Activated naive CD8-positive, alpha-beta T cell treated with anti-CD3 and anti-CD28 coated beads for 36 hours (primary cell): ENCODE data around the gene LRRC36. TPM values are rescaled to one million over a fixed set of nuclear protein-coding genes. Genes with fewer than 3 reads are reported as not detected.

Experiments used
- DNase-seq: peaks from one replicate; pipeline ENCODE4 v3.0.0; 2021
- H3K27ac Mint-ChIP-seq: one replicate; pipeline ENCODE4 v1.8.0; 2022; ENCODE audit warnings: mild to moderate bottlenecking, moderate library complexity, mixed read lengths
- H3K27me3 Mint-ChIP-seq: one replicate; pipeline ENCODE4 v1.8.0; 2022; ENCODE audit warnings: mild to moderate bottlenecking, mixed read lengths
- H3K36me3 Mint-ChIP-seq: one replicate; pipeline ENCODE4 v1.8.0; 2021; ENCODE audit warnings: mild to moderate bottlenecking, mixed read lengths
- H3K4me1 Mint-ChIP-seq: one replicate; pipeline ENCODE4 v1.8.0; 2021; ENCODE audit warnings: mixed read lengths
- H3K4me3 Mint-ChIP-seq: one replicate; pipeline ENCODE4 v1.8.0; 2022; ENCODE audit warnings: mild to moderate bottlenecking, moderate library complexity, mixed read lengths
- H3K9me3 Mint-ChIP-seq: one replicate; pipeline ENCODE4 v1.8.0; 2022; ENCODE audit warnings: mixed read lengths
- total RNA-seq, 2 experiments: library from RNA; stranded (reverse); gene quantifications; one replicate each; pipeline ENCODE4 v1.2.3, GENCODE V29; 2021

Gene LRRC36
- total RNA-seq, 2 experiments from 2014 or later: 0.82 to 1.1 TPM

DNA sequence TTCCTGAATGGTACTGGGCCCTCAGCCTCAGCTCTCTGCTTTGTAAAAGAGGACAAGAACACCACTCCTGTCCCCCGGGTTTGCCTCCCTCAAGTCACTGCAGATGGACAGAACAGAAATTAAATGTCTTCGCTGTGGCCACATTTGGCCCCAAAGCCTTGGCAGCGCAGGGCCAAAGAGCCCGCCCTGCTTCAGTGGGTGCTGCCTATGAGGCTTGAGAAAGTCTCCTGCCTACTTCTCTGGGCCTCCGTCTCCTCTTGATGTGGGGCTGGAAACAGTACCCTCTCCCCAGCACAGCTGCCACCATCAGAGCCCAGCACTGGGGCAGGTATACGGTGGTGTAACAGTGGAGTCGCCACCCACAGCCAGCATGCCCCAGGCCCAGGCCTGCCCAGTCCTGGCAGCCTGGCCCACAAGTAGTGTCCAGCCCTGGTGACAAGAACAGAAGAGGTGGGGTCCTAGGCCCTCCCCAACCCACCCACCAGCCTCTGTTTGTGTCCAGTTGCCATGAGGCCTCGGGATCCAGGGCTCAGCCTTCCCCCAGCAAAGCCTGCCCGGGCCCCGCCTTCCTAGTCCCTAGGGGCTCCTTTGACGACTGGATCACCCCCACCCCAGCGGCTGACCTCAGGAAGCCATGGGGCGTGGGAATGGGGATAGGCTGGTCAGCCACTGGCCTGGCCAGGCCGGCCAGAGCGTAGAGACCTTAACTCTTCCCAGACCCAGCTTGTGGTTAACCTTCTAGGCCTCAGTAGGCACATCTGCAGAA, 70.6 kb downstream of the LRRC36 start:
- no peak for DNase-seq
- Mint-ChIP-seq H3K9me3 (no peaks in the 10 kb centered on the region), H3K4me3 (no peak overlapping the region), H3K36me3 (no peaks in the 10 kb centered on the region), H3K27me3 (peaks cover 31% of the 10 kb centered on the region), H3K4me1 (peaks cover 8% of the 10 kb centered on the region), H3K27ac (no peak overlapping the region)

DNA sequence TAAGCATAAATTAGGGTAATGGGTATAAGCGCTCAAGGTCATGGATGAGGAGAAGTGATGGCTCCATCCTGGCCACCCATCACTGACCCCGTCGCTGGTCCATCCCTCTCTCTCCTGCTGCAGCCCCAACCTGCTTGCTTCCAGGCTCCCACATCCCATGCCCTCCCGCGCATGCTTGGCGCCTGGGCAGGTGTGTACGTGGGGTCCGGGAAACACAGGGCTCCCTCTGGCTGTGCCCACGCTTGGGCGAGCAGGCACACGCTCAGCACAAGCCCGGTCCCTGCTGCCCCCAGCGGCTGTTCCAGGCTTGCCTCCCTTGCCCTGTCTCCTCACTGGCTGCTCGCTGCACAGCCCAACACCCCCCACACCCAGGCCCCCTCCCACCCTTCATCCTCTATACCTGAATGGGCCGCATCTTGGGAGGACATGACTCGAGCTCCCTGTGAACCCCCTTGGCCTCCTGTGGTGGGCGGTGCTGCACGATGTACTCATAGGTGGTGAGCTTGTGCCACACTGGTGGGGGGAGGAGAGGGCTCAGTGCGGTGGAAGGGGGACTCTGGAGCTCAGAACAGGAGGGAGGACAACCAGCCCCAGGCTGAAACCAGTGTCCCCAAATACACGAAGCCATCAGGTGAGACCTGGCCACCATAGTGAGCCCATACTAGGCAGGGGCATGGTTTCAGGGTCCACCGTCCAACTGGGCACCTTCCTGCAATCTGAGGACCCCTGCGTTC, 71.4 kb downstream of the LRRC36 start:
- Mint-ChIP-seq H3K4me3 (no peak overlapping the region), H3K4me1 (peaks cover 8% of the 10 kb centered on the region), H3K27ac (no peak overlapping the region), H3K36me3 (no peaks in the 10 kb centered on the region), H3K9me3 (no peaks in the 10 kb centered on the region), H3K27me3 (peaks cover 24% of the 10 kb centered on the region)
- DNase-seq: no peak

DNA sequence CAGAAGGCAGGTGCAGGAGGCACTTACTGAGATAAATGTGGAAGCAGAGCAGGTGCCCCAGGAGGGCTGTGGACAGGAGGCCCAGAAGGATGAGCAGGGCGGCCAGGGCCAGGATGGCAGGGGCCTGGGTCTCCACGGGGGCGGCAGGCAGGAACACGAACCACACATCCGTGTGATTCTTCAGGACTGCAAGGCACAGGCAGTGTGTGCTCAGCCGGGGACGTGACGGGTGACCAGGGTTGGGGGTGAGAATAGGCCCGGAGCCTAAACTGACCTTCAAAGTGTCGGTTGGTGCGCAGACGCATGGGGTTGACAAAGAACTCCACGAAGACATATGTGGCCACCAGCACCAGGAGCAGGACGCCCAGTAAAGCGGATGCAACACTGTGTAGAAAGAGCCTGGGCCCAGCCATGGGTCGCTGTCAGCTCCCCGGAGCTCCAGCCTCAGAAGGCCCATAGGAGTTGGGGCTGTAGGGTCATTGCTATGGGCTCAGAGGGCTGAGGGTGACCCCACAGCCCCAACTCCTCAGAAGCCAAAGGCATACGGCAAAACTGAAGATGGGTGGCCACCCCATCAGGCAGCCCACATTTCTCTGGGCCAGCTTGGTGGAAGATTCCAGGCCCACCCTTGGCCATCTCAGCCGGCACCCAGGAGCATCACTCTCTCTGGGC, 72.1 kb downstream of the LRRC36 start:
- peaks cover 22% of the 10 kb centered on the region for H3K27me3 Mint-ChIP-seq
- H3K9me3 Mint-ChIP-seq: no peaks in the 10 kb centered on the region
- no peaks in the 10 kb centered on the region for H3K36me3 Mint-ChIP-seq
- no peak overlapping the region for H3K27ac Mint-ChIP-seq
- H3K4me1 Mint-ChIP-seq: peaks cover 8% of the 10 kb centered on the region
- no peak for DNase-seq
- H3K4me3 Mint-ChIP-seq: no peak overlapping the region

DNA sequence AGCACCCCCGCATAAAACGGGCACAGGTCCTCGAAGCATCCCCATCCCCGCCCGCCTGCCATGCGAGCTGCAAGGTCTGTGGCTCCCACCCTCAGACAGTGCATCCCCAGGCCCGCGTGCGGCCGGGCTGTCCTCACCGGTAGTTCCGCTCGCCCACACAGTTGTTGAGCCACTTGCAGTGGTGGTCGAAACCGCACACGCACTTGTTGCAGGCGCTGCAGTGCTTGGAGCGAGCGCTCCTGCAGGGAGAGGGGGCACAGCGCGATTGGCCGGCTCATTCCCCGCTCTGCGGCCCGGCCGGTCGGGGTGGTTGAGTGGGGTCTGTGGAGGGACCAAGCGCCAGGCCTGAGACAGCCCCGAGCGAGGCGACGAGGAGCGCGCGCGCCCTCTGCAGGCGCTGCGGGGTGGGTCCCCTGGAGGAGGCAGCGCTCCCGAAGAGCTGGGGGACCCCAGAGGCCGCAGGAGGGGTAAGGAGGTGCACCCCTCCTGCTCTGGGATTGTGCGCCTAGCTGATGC, 72.7 kb downstream of the LRRC36 start:
- no peak overlapping the region for H3K4me3 Mint-ChIP-seq
- peak; percentile 70 for DNase-seq
- H3K27me3 Mint-ChIP-seq: peaks cover 16% of the 10 kb centered on the region
- no peaks in the 10 kb centered on the region for H3K36me3 Mint-ChIP-seq
- H3K9me3 Mint-ChIP-seq: no peaks in the 10 kb centered on the region
- H3K4me1 Mint-ChIP-seq: peaks cover 6% of the 10 kb centered on the region
- H3K27ac Mint-ChIP-seq: no peak overlapping the region

GRCh38 chr16:67399749-67400704, 73.4 kb downstream of the LRRC36 start:
- H3K4me3 Mint-ChIP-seq: no peak overlapping the region
- no peaks in the 10 kb centered on the region for H3K36me3 Mint-ChIP-seq
- peaks cover 5% of the 10 kb centered on the region for H3K4me1 Mint-ChIP-seq
- H3K27me3 Mint-ChIP-seq: peaks cover 11% of the 10 kb centered on the region
- no peak for DNase-seq
- no peaks in the 10 kb centered on the region for H3K9me3 Mint-ChIP-seq
- H3K27ac Mint-ChIP-seq: no peak overlapping the region

- no peaks in the 10 kb centered on the region for H3K9me3 Mint-ChIP-seq
- no peak overlapping the region for H3K4me3 Mint-ChIP-seq
- peaks cover 2% of the 10 kb centered on the region for H3K4me1 Mint-ChIP-seq
- no peak for DNase-seq
- peaks cover 3% of the 10 kb centered on the region for H3K27me3 Mint-ChIP-seq
- no peaks in the 10 kb centered on the region for H3K36me3 Mint-ChIP-seq
- no peak overlapping the region for H3K27ac Mint-ChIP-seq
Observed at GRCh38 chr16:67400901-67401300, 74.3 kb downstream of the LRRC36 start.

GRCh38 chr16:67403976-67404555, 77.5 kb downstream of the LRRC36 start:
- no peak overlapping the region for H3K27ac Mint-ChIP-seq
- no peaks in the 10 kb centered on the region for H3K9me3 Mint-ChIP-seq
- no peak for DNase-seq
- H3K27me3 Mint-ChIP-seq: peaks cover 3% of the 10 kb centered on the region
- H3K4me3 Mint-ChIP-seq: no peak overlapping the region
- H3K4me1 Mint-ChIP-seq: no peaks in the 10 kb centered on the region
- H3K36me3 Mint-ChIP-seq: no peaks in the 10 kb centered on the region

- Mint-ChIP-seq H3K27me3 (peaks cover 3% of the 10 kb centered on the region), H3K9me3 (no peaks in the 10 kb centered on the region), H3K27ac (no peak overlapping the region), H3K4me1 (no peaks in the 10 kb centered on the region), H3K4me3 (no peak overlapping the region), H3K36me3 (no peaks in the 10 kb centered on the region)
- no peak for DNase-seq
Observed at GRCh38 chr16:67404740-67405226, 78.2 kb downstream of the LRRC36 start.

DNA sequence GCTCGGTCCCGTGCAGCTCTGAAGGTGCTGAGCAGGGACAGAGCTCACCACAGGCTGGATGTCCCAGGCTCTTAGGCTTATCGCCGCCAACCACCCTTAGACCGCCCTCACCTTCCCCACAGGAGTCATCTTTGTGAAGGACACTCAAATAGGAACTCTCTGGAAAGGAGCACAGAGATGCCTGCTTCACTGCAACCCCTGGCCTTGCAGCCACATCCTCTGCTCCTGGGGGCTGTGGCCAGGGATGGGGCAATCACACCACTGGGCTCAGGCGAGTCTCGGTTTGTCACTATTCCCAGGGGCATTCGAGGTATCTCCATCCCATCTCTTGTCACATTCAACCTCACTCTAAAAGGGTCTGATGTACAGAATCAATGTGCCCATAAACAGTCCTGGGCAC, 78.7 kb downstream of the LRRC36 start:
- Mint-ChIP-seq H3K4me3 (no peak overlapping the region), H3K27ac (no peak overlapping the region), H3K36me3 (no peaks in the 10 kb centered on the region), H3K27me3 (peaks cover 3% of the 10 kb centered on the region), H3K9me3 (no peaks in the 10 kb centered on the region), H3K4me1 (no peaks in the 10 kb centered on the region)
- DNase-seq: no peak

DNA sequence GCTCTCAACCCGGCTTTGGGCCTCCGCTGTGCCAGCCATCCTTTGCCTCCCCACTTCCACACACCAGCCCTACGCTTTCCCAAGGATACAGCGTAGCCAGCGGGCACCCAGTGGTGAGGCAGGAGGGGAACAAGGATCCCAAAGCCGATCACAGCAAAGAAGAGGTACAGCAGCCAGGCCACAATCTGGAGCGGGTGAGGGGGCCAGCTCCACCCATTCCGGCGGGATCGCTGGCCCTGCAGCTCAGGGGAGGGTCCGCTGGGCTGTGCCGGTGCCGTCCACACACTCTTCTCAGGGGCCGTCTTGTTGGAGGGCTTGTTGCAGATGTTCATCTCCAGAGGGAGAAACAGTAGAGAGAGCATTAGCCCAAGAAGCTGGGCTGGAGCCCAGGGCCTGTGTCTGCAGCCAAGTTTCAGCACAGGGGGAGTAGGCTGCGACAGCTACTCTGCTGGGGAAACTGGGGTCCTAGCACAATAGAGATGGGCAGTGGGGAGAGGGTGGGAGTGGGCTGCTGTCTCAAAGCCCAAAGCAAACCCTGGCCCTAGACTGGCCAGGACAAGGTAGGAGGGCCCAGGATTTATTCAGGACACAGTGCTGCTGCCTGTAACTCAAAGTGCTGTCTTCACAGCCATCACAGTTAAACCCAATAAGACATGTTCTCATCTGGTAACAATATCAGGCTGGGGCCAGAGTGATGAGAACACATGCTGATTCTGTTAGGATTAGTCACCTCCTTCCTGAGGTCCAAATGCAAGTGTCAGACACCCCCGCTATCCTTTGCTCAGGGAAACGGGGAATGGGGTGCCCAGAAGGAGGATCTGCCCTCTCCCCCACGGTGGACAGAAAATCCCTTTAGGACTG, 79.7 kb downstream of the LRRC36 start:
- H3K4me3 Mint-ChIP-seq: no peak overlapping the region
- H3K9me3 Mint-ChIP-seq: no peaks in the 10 kb centered on the region
- no peaks in the 10 kb centered on the region for H3K36me3 Mint-ChIP-seq
- DNase-seq: no peak
- H3K27me3 Mint-ChIP-seq: peaks cover 3% of the 10 kb centered on the region
- no peak overlapping the region for H3K27ac Mint-ChIP-seq
- H3K4me1 Mint-ChIP-seq: no peaks in the 10 kb centered on the region

DNA sequence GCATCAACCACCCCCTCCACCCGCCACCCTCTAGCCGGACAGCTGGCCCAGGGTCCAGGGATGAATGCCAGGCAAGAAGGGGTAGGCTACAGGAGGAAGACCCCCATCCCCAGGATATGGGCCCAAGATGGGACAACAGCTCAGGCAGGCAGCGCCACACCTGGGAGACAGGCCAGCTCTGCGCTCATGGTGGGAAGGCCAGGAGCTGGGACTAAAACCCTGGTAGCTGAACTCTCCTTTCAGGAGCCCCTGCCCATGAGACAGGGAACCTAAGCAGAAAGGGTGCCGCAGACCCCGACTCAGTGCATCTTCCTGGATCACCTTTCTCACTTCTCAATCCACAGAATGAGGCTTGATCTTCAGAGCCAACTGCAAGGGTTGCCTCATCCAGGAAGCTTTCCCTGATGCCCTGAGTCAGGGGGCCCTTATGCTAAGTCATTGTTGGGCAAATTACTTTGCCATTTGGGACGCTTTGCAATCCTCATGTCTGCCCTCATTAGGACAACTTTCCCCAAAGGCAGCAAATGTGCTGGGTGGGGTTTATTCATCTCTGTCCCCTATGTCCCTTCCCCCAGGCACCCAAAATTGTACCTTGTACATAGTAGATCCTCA, 80.7 kb downstream of the LRRC36 start:
- Mint-ChIP-seq H3K4me1 (no peaks in the 10 kb centered on the region), H3K27ac (no peak overlapping the region), H3K4me3 (no peak overlapping the region), H3K36me3 (no peaks in the 10 kb centered on the region), H3K9me3 (no peaks in the 10 kb centered on the region), H3K27me3 (no peaks in the 10 kb centered on the region)
- DNase-seq: no peak

- Mint-ChIP-seq H3K27me3 (no peaks in the 10 kb centered on the region), H3K4me1 (no peaks in the 10 kb centered on the region), H3K4me3 (no peak overlapping the region), H3K36me3 (no peaks in the 10 kb centered on the region), H3K9me3 (no peaks in the 10 kb centered on the region), H3K27ac (no peak overlapping the region)
- no peak for DNase-seq
Observed at GRCh38 chr16:67407788-67408452, 81.3 kb downstream of the LRRC36 start.

- Mint-ChIP-seq H3K4me3 (no peak overlapping the region), H3K27ac (no peak overlapping the region), H3K9me3 (no peaks in the 10 kb centered on the region), H3K4me1 (no peaks in the 10 kb centered on the region), H3K27me3 (no peaks in the 10 kb centered on the region), H3K36me3 (no peaks in the 10 kb centered on the region)
- no peak for DNase-seq
Observed at GRCh38 chr16:67409631-67410030, 83.0 kb downstream of the LRRC36 start.
